ENCODE measurements around the gene FAF1.

FAF1 gene

GRCh38 chr1:50424045-50424883, 535.8 kb downstream of the FAF1 start:
- DNase-seq: no peak

- DNase-seq: no peak
Observed at GRCh38 chr1:50423670-50424000, 536.4 kb downstream of the FAF1 start.

- DNase-seq: no peak
Observed at GRCh38 chr1:50422946-50423669, 537.0 kb downstream of the FAF1 start, which contains the start of gene DMRTA2. TSS of gene DMRTA2 (minus strand) at chr1:50423443. CDS start at chr1:50421536, 1,907 bp downstream.

- no peak for DNase-seq
Observed at GRCh38 chr1:50422675-50422945, 537.5 kb downstream of the FAF1 start.

- no peak for DNase-seq
Observed at GRCh38 chr1:50421768-50422674, 538.0 kb downstream of the FAF1 start.

GRCh38 chr1:50421366-50421748, 538.7 kb downstream of the FAF1 start:
- no peak for DNase-seq

- no peak for DNase-seq
Observed at GRCh38 chr1:50420689-50421365, 539.2 kb downstream of the FAF1 start.

GRCh38 chr1:50419907-50420677, 540.0 kb downstream of the FAF1 start:
- DNase-seq: no peak

- DNase-seq: no peak
Observed at GRCh38 chr1:50419192-50419906, 540.7 kb downstream of the FAF1 start.

GRCh38 chr1:50418600-50419109, 541.4 kb downstream of the FAF1 start:
- DNase-seq: no peak

GRCh38 chr1:50417946-50418599, 542.0 kb downstream of the FAF1 start:
- no peak for DNase-seq

- DNase-seq: no peak
Observed at GRCh38 chr1:50417507-50417906, 542.6 kb downstream of the FAF1 start.

GRCh38 chr1:50416553-50417453, 543.3 kb downstream of the FAF1 start:
- no peak for DNase-seq

- no peak for DNase-seq
Observed at GRCh38 chr1:50416150-50416527, 543.9 kb downstream of the FAF1 start.

- DNase-seq: no peak
Observed at GRCh38 chr1:50415235-50416149, 544.6 kb downstream of the FAF1 start.

GRCh38 chr1:50414853-50415234, 545.2 kb downstream of the FAF1 start:
- no peak for DNase-seq

GRCh38 chr1:50412813-50413476, 547.1 kb downstream of the FAF1 start:
- DNase-seq: no peak

- no peak for DNase-seq
Observed at GRCh38 chr1:50405814-50406213, 554.3 kb downstream of the FAF1 start.

Measured in stimulated activated naive CD4-positive, alpha-beta T cell (primary cell).